Neural cell (in vitro differentiated cells): ENCODE results near the gene PIGQ.

Source experiments
- CTCF ChIP-seq: fragments of 450-650 bp; IDR thresholded peaks from 2 replicates; pipeline ENCODE4 v1.5.1; 2014; ENCODE audit warnings: antibody characterized with exemption, mild to moderate bottlenecking, moderate library complexity; ENCODE audit not compliant: poor library complexity, severe bottlenecking
- EP300 ChIP-seq: fragments of 450-650 bp; conservative IDR thresholded peaks from 2 replicates; pipeline ENCODE4 v1.6.1; 2014; ENCODE audit warnings: antibody characterized with exemption, mild to moderate bottlenecking, moderate library complexity; ENCODE audit not compliant: poor library complexity, severe bottlenecking
- EZH2 ChIP-seq: fragments of 200-600, 300-800 bp; shearing (Covaris generic), sonication (generic); IDR thresholded peaks from 2 replicates; pipeline ENCODE4 v1.6.1; 2014; ENCODE audit warnings: antibody characterized with exemption, low read length, borderline replicate concordance, mild to moderate bottlenecking; ENCODE audit not compliant: insufficient read depth, poor library complexity, severe bottlenecking
- MXI1 ChIP-seq: fragments of 450-650 bp; conservative IDR thresholded peaks from 2 replicates; pipeline ENCODE4 v1.6.1; 2014; ENCODE audit warnings: antibody characterized with exemption, mild to moderate bottlenecking; ENCODE audit not compliant: poor library complexity, severe bottlenecking
- POLR2AphosphoS5 ChIP-seq: IDR thresholded peaks from 2 replicates; pipeline ENCODE4 v1.6.1; 2012
- RAD21 ChIP-seq: fragments of 450-650 bp; conservative IDR thresholded peaks from 2 replicates; pipeline ENCODE4 v1.6.1; 2014; ENCODE audit warnings: antibody characterized with exemption, mild to moderate bottlenecking, moderate library complexity
- REST ChIP-seq: IDR thresholded peaks from 2 replicates; pipeline ENCODE4 v1.6.1; 2012; ENCODE audit warnings: borderline replicate concordance
- SMC3 ChIP-seq: fragments of 450-650 bp; conservative IDR thresholded peaks from 2 replicates; pipeline ENCODE4 v1.6.1; 2014; ENCODE audit warnings: antibody characterized with exemption, mild to moderate bottlenecking, moderate library complexity; ENCODE audit not compliant: poor library complexity
- TAF1 ChIP-seq: IDR thresholded peaks from 2 replicates; pipeline ENCODE4 v1.6.1; 2012; ENCODE audit warnings: low read depth

- TF ChIP-seq EP300 (no peak), SMC3 (no peak), CTCF (no peak), REST (no peak), MXI1 (no peak), RAD21 (no peak), POLR2AphosphoS5 (no peak), TAF1 (no peak), EZH2 (no peak)
Observed at GRCh38 chr16:609316-609715, 39.5 kb downstream of the PIGQ start.
